Activated CD8-positive, alpha-beta memory T cell treated with anti-CD3 and anti-CD28 coated beads, Interleukin-2, amount 50 U/mL, for 24 hours (primary cell): ENCODE measurements around the gene DLG5.
A peak's percentile ranks its signal among the peaks of the same experiment; 100 is the strongest.

ENCODE experiments used
- DNase-seq: peaks from one replicate; pipeline ENCODE4 v3.0.0-alpha.2; 2020; ENCODE audit errors: extremely low read depth

DLG5 gene

DNA sequence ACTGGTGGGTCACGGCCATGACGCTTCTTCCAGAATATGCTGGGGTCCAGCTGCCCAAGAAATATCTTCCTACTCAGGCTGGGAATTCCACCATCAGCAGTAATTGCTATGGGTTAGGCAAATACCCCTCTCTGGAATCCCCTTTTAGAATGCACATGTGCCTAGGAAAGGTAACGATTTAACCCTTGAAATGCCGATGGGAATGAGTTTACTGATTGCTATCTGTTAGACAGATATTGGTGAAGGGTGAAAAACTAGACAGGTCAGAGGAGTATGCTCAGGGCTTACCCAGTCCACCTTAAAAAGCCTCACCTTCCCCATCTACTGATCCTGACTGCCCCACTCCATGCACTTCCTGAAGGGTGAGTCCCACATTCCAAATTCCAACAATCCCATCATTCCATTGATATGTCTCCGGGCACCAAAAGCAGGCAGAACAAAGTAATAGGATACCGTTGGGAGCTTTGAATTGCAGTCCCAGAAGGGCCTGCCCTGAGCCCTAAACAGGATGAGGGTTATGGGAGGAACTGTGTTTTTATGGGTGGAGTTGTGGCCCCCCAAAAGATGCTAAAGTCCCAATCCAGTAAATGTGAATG, 59.3 kb downstream of the DLG5 start:
- no peak for DNase-seq

DNA sequence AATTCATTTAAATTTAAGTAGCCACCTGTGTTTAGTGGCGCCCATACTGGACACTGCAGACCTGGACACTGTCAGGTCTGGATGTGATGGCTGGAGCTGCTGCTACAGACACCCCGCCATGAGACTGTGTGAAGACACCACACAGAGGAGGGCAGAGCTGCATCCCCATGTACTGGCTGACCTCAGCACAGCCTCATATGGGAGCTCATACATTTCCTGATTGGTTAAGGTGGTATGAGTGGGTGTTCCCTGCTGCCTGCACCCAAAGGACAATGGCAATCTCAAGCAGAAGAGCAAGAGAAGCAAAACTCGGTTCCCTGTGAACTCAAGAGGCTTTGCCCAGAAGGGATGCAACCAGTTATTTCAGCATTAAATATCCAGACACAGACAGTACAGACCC, 60.0 kb downstream of the DLG5 start:
- DNase-seq: no peak

DNA sequence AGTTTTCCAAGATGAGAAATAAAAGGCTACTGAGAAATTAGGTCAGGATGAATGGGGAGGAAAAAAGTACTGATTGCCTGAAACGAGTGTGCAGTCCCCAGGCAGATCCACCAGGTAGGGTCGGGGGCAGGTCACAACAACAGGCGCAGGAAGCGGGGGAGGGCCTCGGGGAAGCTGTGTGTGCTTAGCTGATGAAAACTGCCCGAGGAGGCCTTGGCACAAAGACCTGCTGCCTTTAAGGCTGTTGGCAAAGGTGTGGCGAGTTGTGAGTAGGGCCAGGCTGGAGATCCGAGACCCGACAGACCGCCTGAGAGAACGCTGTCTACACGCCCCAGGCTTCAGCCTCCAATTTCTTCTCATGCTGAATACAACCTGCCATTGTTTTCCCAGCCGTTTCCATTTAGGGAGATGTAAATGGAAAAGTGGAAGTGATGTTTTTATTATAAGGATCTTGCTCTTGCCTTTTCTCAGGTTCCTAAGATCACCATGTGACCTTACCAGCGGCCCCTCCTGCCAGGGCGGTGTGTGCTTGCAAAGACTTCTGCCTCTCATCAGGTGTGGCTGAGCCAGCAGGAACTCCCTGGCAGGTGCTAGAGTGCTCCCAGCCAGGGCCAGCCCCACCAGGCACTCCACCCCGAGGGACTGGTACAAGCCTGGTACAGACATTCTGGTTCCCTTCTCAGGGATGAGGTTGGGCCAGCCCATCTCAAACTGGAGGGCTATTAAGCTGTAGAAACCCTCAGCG, 60.8 kb downstream of the DLG5 start:
- DNase-seq: no peak

DNA sequence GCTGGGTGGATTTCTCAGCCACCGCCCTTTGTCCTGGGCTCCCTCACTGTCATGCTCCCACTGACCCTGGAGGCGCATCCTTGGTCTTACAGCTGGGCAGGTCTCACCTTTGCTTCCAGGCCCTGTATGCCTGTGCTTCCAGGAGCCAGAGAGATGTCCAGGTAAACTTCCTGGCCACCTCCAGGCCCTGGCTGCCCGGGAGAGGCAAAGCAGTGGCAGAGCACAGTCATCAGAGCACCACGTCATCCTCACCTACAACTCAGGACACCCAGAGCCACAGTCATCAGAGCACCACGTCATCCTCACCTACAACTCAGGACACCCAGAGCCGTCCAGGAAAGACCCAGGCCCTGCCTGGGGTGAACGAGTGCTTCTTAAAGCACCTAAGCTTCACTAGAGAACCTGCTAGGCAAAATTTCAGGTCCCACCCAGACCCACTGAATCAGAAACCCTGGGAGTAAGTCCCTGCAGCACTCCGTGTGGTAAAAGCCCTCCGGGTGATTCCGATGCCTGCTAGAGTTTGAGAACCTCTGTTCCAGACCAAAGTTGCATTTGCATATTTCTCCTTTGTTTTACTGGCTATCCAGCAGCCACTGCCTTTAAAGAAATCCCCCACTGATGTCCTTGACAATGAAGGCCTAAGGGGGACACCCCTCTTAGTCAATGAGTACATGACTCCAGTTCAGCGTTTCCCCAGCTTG, 62.3 kb downstream of the DLG5 start:
- no peak for DNase-seq

DNA sequence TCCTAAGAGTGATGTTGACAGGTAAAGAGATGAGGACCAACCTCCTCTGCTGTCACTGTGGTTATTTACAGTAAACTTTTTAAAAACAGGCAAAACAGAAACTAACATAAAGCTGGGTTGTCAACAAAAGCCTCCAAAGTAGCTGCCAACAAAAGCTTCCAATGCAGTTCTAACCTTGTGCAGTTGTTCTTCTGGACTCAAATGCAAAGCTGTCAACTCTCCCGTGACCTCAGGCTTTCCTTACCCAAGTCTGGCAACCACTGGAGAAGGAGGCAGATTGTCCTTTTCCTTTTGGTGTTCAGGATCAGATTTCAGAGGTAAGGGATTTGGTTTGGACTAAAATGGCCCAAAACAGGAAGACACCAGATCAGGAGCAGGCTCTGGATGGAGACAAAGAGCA, 63.1 kb downstream of the DLG5 start:
- DNase-seq: no peak

DNA sequence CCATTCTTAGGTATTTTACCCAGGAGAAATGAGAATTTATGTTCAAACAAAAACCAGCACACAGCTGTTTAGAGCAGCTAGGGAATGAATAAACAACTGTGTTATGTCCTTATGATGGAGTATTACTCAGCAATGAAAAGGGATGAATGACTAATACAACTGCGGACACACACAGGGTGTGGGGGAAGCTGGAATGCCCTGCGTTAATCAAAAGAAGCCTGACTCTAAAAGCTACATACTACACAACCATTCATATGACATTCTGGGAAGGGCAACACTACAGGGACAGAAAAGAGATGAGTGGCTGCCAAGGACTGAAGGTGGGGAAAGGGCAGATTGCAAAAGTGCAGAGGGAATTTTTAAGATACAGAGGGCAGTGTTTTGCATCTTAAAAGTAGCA, 64.0 kb downstream of the DLG5 start:
- no peak for DNase-seq

DNA sequence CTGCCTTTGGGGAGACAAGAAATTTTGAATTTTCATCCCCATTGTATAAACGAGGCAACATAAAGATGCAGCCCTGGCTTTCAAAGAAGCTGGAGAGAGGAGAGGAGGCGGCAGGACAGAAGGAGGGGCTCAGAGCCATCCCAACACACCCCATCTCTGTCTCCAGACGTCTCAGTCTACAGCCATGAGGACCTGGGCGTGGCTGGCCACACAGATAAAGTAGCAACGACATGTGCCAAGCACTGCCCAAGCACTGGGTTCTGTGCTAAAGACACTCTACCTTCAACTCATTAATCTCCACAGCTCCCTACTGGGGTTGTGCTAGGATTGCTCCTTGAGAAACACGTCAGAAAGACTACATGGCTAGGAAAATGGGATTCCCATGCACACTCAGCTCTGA, 65.2 kb downstream of the DLG5 start:
- DNase-seq: no peak

DNA sequence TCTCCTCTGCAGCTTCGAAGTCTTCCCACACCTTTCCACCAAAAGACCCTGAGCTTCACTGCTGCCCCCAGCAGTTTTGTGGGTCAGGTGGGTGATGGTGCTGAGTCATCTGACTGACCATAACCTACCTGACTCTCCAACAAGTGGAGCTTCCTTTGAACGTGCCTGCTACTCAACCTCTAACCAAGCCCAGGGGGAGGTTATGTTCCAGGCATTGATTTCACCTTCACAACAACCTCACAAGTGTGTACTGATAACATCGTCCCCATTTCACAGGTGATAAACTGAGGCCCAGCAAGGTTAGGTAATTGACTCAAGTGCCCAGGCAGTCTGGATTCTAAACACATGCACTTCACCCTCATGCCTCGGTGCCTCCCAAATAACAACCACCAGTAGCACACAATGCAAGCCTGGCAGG, 66.7 kb downstream of the DLG5 start:
- DNase-seq: no peak

DNA sequence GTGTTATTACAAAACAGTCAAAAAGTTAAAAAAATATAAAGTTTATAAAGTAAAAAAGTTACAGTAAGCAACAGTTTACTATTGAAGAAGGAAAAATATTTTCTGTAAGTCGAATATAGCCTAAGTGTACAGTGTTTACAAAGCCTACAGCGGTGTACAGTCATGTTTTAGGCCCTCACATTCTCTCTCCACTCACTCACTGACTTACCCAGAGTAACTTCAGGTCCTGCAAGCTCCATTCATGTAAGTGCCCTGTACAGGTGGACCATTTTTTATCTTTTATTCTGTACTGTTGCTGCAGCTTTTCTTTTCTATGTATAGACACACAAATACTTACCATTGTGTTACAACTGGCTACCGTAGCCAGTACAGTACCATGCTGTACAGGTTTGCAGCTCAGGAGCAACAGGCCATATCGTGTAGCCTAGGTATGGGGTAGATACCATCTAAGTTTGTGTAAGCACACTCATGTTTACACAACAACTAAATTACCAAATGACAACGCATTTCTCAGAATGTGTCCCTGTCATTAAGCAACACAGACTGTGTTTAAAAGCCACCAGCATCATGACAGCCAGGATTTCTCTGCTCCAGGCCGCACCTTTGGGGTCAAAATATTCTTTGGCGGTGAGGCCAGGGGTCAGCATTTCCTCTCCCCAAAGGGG, 67.2 kb downstream of the DLG5 start:
- DNase-seq: no peak

DNA sequence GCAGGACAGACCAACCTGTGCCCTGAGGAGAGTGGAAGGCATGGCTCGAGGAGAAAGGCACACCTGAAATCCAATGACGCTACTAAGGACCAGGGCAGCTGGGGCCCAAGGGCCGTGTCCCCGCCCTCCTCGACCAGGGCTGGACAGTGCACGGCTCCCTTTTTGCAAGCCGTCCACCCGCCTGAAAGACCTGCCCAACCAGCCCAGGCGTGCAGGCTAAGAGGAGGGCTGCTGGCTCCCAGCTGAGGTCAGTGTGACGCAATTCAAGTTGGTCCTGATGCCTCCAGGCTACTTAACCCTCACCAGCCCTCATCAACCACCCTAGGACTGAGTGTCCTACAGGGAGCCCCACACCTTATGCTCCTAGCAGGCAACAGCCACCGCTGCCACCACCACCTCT, 69.3 kb downstream of the DLG5 start:
- DNase-seq: no peak

DNA sequence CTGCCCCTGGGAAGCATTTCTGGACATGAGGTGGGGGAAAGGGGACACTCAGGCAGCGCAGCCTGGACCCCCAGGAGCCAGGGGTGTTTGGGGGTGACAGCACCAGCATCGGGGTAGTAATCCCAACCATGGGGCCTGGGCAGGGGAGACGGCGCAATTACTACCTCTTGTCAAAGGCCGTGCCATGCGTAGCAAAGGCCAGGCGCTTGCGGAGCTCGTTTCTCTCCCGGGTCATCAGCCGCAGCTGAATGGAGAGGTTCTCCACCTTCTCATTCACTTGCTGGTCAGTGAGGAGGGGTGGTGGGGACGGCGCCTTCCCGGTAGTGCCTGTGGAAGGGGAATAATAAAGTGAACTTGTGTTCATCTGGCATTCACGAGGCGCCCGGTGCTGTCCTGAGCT, 70.0 kb downstream of the DLG5 start:
- no peak for DNase-seq

DNA sequence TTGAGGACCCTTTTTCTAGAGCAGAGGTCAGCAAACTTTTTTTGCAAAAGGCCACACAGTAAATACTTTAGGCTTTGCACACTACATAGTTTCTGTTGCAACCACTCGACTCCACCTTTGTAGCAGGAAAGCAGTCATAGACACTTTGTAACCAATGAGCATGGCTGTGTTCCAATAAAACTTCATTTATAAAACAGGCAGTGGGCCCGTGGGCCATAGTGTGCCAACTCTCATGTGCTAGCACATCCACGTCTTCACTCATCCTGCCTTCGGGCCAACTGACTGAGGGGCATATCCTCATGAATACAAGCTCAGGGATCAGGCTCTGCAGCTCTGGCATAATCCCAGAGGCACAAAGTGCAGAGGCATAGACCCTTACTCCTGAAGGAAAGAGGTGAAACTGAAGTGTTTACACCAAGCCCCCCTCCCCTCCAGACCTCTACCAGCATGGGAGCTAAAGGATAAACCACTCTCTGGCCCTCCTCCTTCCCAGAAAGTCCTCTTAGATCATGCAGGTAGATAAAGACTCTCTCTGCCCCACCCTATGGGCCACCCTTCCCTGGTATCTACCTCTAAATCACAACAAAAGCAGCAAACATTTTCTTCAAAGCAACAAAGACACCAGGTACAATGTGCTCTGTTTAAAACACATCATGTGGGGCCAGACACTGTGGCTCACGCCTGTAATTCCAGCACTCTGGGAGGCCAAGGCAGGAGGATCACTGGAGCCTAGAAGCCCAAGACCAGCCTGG, 71.0 kb downstream of the DLG5 start:
- DNase-seq: no peak

DNA sequence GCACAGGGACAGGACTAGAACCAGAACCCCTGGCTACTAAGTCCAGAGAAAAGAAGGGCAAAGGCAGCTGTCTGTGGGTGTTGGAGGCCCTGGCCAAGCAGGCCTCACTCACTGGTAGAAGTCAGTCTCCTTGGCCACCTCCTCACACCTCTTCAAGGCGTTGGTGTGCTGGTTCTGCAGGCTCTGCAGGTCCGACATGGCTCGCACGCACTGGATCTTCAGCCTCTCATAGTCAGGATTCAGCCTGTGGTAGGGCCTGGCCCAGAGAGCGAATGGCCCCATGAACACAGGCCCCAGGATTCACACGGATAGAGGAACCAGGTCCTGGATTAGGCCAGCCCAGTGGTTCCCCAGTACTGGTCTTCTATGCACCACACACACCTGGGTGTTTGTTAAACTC, 72.4 kb downstream of the DLG5 start:
- DNase-seq: no peak

DNA sequence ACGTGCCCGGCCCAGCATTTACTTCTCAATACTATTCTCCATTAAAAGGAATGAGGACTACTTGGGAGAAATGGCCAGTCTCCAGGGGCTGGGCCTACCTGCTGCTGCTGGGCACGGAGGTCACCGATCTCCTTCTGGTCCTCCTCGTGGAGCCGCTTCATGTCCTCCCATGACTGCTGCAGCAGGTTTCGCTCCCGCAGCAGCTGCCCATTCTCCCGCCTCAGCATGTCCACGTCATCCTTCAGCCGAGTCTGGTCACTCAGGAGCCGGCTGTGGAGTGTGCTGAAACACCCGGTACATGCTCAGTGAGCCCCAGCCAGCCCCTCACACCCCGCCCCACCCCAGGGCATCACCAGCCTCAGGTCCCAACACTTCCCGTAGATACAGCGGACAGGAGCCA, 73.3 kb downstream of the DLG5 start:
- DNase-seq: no peak

DNA sequence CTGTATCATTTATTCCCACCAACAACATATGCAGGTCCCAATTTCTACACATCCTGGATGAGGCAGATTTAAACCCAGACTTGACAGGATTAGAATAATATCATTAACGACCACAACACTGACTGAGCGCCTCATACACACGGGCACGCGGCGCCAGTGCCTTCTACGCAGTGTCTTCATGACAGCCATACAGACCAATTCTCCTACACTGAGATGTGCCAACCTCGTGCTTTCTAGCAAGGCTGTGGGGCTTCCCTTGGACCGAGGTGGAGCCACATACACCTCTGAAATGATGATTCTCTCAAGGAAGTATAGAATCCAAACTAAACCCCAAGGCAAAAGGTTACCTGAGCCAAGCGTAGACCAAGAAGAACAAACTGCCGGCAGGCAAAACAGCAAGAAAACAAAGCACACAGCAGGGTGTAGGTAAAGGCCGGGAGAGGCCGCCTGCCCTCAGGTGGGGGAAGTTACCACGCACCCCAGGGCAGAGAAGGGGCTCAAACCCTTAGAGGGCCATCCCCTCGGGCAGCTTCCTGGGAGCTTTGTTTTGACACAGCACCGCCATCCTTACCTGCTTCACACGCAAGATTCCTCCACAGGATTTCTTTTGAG, 75.8 kb downstream of the DLG5 start:
- no peak for DNase-seq

DNA sequence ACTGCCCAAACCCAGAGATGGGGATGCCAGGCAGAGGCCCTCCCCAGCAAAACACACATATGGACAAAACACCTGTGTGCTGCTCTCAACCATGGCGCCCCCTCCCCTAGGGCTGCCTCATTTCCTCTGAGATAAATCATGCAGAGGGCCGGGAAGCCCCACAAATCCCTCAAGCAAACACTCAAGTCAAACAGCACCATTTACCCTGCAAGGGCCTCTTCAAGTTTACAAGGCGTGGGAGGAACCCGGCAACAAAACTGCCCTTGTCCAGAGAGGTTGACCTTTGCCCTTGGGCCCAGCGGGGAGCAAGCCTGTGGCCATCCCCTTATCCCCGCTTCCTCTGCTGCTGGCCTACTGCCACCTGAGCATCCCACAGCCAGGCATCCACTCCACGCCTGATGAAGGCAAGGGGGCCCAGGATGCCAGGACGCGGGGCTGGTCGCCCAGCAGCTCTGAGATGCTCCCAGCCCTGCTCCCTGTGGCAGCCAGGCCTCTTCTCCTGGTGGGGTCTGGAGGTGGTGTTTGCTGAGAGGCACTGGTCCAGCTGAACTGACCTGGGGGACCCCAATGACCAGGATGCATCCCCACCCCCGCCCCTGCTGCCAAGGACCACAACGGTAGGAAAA, 77.4 kb downstream of the DLG5 start:
- DNase-seq: no peak

DNA sequence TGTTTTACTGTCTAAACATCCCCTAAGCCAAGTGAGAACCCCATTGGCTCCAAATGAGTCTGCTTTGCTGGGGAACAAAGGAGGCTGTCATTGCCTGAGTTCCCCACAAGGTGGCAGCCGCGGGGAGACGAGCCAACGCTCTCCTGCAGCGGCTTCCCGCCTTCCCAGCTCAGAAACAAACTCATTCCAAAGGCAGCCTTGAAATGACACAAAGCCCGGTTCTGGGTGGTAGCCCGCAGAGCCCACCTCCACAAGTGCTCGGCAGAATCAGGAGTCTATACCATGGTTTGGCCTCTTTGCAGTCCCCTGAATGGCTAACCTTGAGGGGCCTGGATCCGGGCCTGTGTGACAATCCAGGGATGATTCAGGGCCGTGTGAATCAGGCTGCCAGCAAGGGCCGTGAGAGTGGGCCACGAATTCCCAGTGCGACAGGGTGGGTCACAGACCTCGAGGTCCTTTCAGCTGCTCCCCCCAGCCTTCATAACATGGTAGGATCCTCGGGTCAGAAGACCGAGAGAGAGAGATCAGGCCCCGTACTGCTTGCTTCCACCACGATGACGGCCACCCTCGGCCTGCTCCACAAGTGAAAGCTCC, 79.7 kb downstream of the DLG5 start:
- DNase-seq: peak; percentile 3

DNA sequence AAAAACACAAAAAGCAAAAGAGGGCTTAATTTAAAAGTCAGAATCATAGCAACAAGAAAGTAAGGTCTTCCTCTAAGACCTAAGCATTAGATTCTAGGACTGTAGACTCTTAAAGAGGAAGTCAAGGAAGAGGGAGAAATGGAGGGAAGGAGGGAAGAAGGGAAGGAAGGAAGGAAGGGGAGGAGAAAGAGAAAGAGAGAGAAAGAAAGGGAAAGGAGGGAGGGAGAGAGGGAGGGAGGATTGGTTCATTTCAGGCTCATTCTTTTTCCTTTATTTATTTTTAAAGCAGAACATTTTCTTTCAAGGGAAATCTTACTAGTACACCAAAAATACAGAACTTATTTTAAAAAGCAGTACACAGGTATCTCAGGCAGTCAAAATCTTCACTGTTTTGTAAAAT, 81.1 kb downstream of the DLG5 start:
- no peak for DNase-seq

DNA sequence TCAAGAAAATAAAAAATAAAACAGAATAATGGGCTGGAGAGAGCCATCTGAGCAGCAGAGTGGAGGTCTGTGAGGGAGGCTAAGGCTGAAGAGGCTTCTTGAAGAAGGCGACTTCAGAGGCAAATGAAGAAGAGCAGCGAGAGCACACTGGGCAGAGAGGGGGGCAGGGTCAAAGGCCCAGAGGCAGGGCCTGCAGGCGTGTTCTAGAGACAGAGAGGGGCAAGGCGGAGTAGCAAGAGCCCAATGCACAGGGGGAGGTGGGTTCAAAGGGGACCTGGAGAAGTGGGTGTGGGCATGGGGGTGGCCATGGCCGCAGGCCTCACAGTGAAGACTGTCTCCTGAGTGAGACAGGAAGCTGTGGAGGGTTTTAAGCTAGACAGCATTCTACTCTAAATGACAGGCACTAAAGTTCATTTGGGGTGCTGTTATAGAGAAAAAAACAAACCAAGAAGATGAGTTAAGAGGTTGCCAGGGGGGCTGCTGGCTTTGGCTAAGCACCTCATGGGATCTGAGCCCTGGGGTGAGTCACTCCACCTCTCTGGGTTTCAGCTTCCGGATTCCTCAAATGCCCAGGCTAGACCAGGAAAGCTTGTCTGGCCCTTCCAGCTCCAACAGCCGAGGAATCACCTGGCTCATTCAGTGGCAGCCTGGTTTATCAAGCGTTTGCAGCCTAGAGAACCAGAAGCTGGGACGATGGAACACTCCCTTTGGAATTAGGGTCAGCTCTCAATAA, 81.7 kb downstream of the DLG5 start:
- no peak for DNase-seq

DNA sequence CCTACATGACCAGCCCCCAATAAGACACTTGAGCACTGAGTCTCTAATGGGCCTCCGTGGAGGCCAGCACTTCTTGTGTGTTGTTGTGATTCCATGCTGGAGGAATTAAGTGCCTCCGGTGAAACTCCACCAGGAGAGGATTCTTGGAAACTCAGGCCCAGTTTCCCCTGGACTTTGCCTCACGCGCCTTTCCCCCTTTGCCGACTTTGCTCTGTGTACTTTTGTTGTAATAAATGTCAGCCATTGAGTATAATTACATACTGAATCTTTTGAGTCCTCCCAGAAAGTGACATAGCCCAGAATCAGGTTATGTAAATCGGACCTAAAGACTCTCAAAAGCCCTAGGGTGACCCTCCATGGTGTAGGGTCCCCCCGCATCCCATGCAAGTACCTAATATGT, 82.4 kb downstream of the DLG5 start:
- no peak for DNase-seq
